KMS-11 (cell line): ENCODE results near the gene DCTN4.

Source experiments
- H2AFZ ChIP-seq: fragments of 200-600 bp; sonication (generic); 2 replicates; pipeline ENCODE4 v1.6.1; 2016; ENCODE audit warnings: antibody characterized with exemption, mixed run types, low read depth
- H3K27ac ChIP-seq: fragments of 200-600 bp; sonication (generic); 2 replicates; pipeline ENCODE4 v1.6.1; 2016; ENCODE audit warnings: mild to moderate bottlenecking, mixed run types
- H3K27me3 ChIP-seq: fragments of 200-600 bp; sonication (generic); 2 replicates; pipeline ENCODE4 v1.6.1; 2017; ENCODE audit warnings: mild to moderate bottlenecking, low read depth, mixed run types, moderate library complexity; ENCODE audit not compliant: insufficient read depth
- H3K36me3 ChIP-seq: fragments of 200-600 bp; sonication (generic); 2 replicates; pipeline ENCODE4 v1.6.1; 2017; ENCODE audit warnings: mild to moderate bottlenecking, mixed run types; ENCODE audit not compliant: insufficient read depth
- H3K4me1 ChIP-seq: fragments of 200-600 bp; sonication (generic); 2 replicates; pipeline ENCODE4 v1.6.1; 2016; ENCODE audit warnings: mild to moderate bottlenecking, low read depth, mixed run types; ENCODE audit not compliant: poor library complexity, severe bottlenecking
- H3K4me2 ChIP-seq: fragments of 200-600 bp; sonication (generic); 2 replicates; pipeline ENCODE4 v1.7.0; 2016; ENCODE audit warnings: mild to moderate bottlenecking, mixed run types
- H3K4me3 ChIP-seq: fragments of 200-600 bp; sonication (generic); IDR thresholded peaks from 2 replicates; pipeline ENCODE4 v1.6.1; 2017; ENCODE audit warnings: low read depth, low read length, mixed read lengths; ENCODE audit not compliant: insufficient read depth
- H3K79me2 ChIP-seq: fragments of 200-600 bp; sonication (generic); 2 replicates; pipeline ENCODE4 v1.6.1; 2016; ENCODE audit warnings: low read depth, mixed run types; ENCODE audit not compliant: insufficient read depth
- H3K9ac ChIP-seq: fragments of 200-600 bp; sonication (generic); 2 replicates; pipeline ENCODE4 v1.6.1; 2016; ENCODE audit warnings: mild to moderate bottlenecking, mixed run types
- H4K20me1 ChIP-seq: fragments of 200-600 bp; sonication (generic); 2 replicates; pipeline ENCODE4 v1.6.1; 2016; ENCODE audit warnings: mild to moderate bottlenecking, mixed run types; ENCODE audit not compliant: insufficient read depth
- TF ChIP-seq, protein P1 (sequence below): fragments of 200-600 bp; sonication (generic); conservative IDR thresholded peaks from 2 replicates; pipeline ENCODE4 v1.6.1; 2017; ENCODE audit warnings: low read depth, mild to moderate bottlenecking, antibody characterized with exemption, low read length, moderate library complexity, mixed read lengths

DCTN4 gene

DNA sequence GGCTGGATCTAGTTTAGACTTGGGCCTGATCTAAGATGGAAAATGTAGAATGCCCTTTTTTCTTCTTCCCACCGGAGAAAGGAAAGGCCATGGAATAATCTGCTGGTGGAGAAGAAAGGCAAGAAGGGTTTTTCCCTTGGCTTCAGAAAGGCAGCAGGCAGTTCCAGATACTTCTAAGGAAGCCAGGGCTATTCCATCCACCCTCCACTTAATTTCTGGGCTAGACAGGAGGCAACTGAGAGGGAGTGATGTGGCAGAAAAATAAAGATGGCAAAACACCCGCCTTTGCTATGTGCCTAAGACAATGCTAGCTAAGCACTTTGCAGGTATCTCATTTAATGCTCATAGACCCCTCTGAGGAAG is 87.9 kb downstream of the DCTN4 start:
- H3K9ac ChIP-seq, result no peak overlapping the region
- no peaks in the 10 kb centered on the region for H3K4me1 ChIP-seq
- no peaks in the 10 kb centered on the region for H3K27me3 ChIP-seq
- H4K20me1 ChIP-seq, result no peaks in the 10 kb centered on the region
- H3K79me2 ChIP-seq, result no peaks in the 10 kb centered on the region
- no peaks in the 10 kb centered on the region for H3K36me3 ChIP-seq
- H3K4me2 ChIP-seq, result no peak overlapping the region
- no peak overlapping the region for H3K4me3 ChIP-seq
- H2AFZ ChIP-seq, result no peak overlapping the region
- TF ChIP-seq, protein P1, sequence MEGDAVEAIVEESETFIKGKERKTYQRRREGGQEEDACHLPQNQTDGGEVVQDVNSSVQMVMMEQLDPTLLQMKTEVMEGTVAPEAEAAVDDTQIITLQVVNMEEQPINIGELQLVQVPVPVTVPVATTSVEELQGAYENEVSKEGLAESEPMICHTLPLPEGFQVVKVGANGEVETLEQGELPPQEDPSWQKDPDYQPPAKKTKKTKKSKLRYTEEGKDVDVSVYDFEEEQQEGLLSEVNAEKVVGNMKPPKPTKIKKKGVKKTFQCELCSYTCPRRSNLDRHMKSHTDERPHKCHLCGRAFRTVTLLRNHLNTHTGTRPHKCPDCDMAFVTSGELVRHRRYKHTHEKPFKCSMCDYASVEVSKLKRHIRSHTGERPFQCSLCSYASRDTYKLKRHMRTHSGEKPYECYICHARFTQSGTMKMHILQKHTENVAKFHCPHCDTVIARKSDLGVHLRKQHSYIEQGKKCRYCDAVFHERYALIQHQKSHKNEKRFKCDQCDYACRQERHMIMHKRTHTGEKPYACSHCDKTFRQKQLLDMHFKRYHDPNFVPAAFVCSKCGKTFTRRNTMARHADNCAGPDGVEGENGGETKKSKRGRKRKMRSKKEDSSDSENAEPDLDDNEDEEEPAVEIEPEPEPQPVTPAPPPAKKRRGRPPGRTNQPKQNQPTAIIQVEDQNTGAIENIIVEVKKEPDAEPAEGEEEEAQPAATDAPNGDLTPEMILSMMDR, result no peak
- H3K27ac ChIP-seq, result no peak overlapping the region

DNA sequence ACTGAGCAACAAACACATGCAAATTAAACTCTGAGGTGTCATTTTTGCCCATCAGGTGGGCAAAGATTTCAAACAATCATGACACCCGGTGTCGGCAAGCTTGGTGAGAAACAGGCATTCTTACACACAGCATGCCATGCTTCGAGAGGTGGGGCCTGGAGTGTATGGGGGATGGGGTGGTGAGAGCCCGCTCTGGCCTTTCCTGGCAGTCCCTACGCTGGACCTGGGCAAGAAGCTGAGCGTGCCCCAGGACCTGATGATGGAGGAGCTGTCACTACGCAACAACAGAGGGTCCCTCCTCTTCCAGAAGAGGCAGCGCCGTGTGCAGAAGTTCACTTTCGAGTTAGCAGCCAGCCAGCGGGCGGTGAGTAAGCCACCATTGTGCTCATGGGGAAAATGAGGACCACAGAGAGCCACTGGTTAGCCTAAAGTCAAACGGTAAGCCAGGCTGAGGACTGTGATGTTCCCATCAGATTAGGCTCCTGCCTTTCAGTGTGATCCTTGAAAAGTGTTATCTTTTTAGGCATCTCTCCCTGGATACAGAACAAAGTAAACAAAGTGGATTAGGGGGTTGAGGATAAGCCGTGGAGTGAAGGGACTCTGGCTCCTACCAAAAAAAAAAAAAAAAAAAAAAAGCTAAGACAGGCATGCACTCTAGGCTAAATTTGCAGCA is 88.4 kb downstream of the DCTN4 start:
- no peaks in the 10 kb centered on the region for H3K36me3 ChIP-seq
- no peaks in the 10 kb centered on the region for H3K4me1 ChIP-seq
- H2AFZ ChIP-seq, result no peak overlapping the region
- H3K79me2 ChIP-seq, result no peaks in the 10 kb centered on the region
- H3K4me2 ChIP-seq, result no peak overlapping the region
- no peak overlapping the region for H3K9ac ChIP-seq
- no peak overlapping the region for H3K27ac ChIP-seq
- H3K27me3 ChIP-seq, result no peaks in the 10 kb centered on the region
- no peaks in the 10 kb centered on the region for H4K20me1 ChIP-seq
- TF ChIP-seq, protein P1, result no peak
- H3K4me3 ChIP-seq, result no peak overlapping the region

GRCh38 chr5:150665044-150665443 is 93.8 kb downstream of the DCTN4 start:
- Histone ChIP-seq H3K4me3 (no peak overlapping the region), H3K4me1 (no peaks in the 10 kb centered on the region), H3K27me3 (no peaks in the 10 kb centered on the region), H3K79me2 (no peaks in the 10 kb centered on the region), H3K4me2 (no peak overlapping the region), H4K20me1 (no peaks in the 10 kb centered on the region), H3K27ac (no peak overlapping the region), H2AFZ (no peak overlapping the region), H3K36me3 (no peaks in the 10 kb centered on the region), H3K9ac (no peak overlapping the region)
- TF ChIP-seq, protein P1, result no peak

DNA sequence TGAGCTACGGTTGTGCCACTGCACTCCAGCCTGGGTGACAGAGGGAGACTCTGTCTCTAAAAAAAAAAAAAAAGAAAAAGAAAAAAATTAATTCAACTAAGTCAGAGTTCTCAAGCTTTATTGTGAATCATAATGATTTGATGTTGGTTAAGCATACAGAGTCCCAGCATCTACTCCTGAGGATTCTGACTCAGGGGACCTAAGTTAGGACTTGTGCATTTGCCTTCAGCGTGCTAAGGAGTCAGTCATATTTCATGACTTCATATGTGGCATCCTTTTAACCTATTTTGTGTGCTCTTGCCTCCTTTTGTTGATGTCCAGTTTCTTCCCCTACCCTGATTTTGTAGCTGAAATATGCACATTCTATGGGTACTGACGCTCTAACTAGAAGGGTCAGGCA is 94.9 kb downstream of the DCTN4 start:
- Histone ChIP-seq H3K79me2 (no peaks in the 10 kb centered on the region), H3K4me3 (no peak overlapping the region), H3K4me1 (no peaks in the 10 kb centered on the region), H3K4me2 (no peak overlapping the region), H3K36me3 (no peaks in the 10 kb centered on the region), H3K27ac (no peak overlapping the region), H3K27me3 (no peaks in the 10 kb centered on the region), H4K20me1 (no peaks in the 10 kb centered on the region), H2AFZ (no peak overlapping the region), H3K9ac (no peak overlapping the region)
- TF ChIP-seq, protein P1, result no peak
